Measurements from ENCODE around the gene ELK3.

The ELK3 gene

DNA sequence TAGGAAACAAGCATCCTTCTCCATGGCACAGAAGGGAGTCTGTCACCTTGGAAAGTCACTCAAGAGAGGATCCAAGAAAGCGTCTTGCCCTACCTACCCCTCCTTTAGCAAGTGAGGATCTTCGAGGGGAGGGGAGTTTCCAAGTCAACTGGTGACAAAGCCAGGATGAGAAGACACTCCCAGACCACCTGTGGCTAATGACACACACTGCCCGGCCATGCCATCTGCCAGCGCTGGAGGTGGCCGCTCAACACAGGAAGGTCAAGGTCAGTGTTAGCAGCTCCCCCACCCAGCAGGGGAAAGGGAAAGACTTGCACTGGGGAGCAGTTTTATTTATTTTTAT lies 41.3 kb downstream of the ELK3 start:
- DNase-seq: no peak

DNA sequence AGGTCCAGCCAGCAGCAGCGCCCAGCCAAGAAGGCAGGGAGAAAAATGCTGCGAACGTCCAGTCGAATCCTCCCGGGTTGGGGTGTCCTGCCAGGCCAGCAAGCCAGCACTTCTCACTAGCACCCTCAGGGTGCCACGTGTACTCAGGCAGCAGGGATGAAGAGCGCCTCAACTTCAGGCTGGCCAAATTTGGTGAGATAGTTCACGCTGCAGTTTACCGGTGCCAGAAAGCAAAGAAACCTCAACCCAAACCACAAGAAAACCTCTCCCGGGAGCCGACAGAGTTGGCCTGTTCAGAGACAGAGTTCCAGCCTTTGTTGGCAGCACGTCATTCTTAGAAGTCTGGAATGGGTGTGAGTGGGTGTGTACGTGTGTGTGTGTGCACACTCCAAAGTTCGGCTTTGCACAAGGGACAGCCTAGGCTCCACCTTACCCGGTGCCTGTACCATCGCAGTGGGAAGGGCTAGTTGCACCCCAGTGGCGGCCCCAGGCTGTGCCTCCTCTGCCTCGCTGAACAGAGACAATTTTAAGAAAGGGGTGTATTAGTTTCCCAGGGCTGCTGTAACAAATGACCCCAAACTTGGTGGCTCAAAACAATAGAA lies 42.1 kb downstream of the ELK3 start:
- peak; percentile 63 for DNase-seq

DNA sequence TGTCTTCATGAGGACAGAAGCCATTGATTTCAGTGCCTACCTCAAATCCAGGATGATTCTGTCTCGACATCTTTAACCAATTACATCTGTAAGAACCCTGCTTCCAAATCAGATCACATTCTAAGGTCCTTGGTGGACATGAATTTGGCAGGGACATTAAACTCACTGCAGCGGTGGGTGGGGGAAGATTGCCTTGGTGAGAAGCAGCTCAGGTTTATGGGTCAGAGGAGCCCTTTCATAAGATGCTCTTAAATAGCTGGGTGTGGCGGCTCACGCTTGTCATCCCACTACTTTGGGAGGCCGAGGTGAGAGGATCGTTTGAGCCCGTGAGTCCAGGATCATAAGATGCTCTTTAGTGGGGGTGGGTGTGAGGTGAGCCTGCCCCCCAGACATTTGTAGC lies 42.9 kb downstream of the ELK3 start:
- no peak for DNase-seq

DNA sequence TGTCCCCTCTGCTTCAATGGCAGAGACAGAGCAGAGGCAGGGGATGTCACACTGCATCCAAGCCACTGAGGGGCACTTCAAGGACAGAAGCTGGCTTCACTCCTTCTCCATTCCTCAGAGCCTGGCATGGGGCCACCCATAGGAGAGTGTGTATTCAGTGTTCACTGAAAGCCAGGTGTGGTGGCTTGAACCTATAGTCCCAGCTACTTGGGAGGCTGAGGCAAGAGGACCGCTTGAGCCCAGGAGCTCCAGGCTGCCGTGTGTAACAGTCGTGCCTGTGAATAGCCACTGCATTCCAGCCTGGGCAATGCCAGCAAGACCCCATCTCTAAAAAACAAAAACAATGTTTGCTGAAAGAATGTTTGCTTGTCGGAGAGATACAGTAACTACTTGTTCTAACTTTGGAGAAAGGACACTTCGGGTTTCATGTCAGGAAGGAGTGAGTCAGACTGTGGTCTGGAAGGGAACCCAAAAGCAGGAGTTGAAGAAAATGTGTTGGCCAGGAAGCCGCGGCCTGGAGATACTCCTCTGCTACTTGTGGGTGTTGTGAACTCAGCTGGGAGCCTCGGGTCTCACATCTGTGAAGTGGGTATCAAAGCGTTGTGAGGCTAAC lies 43.4 kb downstream of the ELK3 start:
- DNase-seq: peak; percentile 94

DNA sequence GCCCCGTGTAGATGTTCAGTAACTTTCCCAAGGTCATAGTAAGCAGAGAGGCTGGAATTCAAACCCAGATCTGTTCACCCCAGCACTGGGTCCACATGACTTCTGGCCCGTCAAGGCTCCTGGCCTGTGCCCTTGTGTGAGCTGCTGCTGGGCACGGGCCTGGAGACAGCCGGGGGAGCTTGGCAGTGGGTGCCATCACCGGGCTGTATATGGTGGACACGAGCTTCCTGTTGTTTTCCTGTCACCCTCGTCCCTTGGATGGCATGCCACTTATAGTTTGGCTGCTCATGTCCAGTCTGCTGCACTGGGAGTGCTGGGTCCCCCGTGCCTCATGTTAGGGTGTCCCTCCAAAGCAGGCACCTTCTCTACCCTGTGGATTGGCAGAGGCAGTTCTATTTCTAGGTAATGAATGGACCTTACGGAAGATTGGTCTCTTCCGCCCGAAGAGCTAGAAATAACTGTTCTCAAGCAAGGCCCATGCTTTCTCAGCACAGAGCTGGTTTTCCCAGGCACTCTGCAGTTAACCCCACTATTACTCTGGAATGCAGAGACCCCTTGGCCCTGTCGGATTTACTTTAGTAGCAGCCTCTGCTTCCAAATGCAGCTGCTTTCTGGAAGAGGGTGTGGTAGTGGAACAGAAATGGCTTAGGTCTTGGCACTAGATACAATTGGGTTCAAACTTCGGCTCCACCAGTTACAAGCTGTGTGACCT lies 44.3 kb downstream of the ELK3 start:
- DNase-seq: no peak

DNA sequence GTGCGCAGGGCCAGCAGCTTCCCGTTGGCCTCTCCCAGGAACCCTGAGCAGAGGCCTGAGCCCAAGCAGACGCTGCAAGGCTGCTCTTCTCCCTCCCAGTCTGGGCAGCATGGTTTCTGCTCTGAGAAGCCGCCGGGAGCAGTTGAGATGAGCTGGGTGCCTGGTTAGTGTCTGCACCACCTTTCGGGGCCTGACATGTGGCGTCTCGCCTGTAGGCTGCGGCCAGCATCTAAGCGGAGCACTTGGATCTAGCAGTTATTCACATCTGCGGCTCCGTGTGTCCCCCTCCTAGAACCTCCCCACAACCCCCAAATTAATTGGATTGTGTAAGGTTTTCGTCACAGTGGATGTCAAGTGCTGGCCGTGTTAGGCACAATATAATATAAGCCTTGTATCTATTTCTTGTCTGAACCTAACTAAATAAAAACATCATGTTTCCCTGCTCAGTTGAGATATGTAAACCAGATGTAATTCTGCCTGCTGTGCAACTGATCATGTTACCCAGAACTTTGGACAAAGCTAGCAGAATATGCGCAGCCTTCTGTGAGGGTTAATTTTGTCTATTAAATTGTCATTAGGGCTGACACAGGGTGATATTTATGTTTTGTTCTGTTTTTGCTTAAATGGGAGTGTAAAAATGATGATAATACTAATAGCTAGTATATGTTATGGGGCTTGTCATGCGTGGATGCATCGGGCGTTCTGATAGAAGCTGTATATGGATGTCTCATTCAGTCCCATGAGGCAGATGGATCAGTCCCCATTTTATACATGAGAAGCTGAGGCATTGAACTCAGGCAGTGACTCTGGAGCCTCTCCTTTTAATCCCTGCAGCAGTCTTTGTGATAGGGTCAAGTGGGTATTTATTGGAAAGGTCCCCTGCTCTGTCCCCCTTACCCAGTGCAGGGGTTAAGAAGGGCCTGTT lies 45.8 kb downstream of the ELK3 start:
- DNase-seq: no peak

DNA sequence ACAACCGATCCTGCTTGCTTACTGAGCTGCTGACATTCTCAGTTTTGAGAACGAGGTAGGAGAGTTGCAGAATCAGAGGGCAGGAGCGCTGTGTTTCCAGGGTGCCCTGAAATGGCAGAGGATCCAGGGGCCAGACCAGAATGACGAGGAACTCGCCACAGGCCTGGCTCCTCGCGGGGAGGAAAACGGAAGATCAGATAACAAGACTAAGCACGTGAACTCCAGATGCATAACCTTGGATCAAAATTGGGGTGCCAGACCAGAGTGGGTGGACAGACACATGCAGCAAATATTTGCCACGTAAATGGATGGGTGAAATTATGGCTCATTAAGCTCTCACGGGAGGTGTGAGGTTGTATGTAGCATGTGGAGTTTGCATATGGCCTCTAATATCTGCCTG lies 46.5 kb downstream of the ELK3 start:
- DNase-seq: no peak

DNA sequence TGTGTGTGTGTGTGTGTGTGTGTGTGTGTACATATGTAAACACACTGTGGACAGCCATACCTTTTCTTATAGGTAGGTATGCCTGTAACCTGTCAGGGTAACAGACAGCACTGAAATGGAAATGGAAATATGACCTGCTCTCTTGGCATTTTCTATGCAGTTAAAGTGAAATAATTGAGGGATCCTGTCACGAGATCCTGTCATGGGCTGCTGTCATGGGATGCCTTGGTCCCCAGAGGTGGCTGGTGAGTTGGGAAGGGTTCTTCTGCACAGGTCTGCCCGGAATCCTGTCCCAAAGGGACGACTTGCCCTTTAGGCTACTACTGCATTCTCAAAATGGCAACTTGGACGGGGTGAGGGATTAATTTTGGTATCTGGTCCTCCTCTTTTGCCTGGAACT lies 47.3 kb downstream of the ELK3 start:
- DNase-seq: no peak

DNA sequence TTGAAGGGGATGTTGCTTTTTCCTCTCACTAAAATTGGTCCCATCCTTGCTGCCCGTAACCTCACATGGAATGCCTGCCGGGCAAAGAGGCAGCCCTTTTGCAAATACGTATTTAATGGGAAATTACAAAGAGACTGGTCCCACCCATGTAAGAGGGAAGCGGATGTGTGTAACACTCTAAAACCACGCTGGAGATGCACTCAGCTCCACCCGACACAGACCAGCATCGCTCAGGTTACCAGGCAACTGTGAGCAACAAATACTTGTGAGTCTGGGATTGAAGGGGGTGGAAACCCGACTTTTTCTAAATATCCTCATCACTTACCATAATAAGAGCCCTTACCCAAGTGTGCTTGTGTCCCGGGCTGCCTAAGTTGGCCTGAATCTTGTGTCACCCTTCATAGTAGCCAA lies 47.7 kb downstream of the ELK3 start:
- peak; percentile 67 for DNase-seq

DNA sequence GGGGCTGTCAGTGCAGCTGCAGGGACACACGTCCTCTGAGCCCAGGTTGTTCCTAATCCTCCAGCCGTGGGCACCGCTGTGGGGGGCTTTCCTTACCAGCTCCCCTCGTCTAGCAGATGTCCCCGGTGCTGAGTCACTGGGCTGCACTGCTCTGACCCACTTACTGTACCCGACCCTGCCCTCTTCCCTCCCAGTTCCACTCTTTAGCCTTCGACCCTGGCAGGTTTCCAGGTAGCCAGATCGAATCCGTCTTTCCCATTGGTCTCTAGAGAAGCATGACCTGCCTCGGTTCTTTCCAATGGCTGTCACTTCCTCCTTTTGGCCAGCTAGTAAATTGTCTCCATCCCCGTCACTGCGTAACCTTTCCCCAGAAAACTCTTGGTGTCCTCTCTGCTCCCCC lies 48.4 kb downstream of the ELK3 start:
- DNase-seq: no peak

DNA sequence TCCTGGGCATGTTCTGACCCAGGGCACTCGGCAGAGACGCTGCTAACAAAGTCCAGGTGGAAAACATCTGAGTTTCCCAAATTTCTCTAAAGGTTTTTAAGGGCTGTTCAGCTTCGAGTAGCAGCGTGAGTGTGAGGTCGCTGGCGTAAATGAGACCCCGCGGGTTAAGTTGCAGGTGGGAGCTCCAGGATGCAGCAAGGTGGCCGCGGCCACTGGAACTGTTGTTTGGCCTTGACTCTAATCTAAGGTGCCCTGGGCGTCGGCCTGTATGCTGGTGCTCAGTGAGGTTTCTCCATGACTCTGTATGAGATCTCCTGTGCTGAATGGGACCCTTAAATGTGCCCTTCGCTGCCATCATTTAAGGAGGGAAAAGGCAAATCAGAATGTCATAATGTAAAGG lies 50.7 kb downstream of the ELK3 start:
- DNase-seq: no peak

DNA sequence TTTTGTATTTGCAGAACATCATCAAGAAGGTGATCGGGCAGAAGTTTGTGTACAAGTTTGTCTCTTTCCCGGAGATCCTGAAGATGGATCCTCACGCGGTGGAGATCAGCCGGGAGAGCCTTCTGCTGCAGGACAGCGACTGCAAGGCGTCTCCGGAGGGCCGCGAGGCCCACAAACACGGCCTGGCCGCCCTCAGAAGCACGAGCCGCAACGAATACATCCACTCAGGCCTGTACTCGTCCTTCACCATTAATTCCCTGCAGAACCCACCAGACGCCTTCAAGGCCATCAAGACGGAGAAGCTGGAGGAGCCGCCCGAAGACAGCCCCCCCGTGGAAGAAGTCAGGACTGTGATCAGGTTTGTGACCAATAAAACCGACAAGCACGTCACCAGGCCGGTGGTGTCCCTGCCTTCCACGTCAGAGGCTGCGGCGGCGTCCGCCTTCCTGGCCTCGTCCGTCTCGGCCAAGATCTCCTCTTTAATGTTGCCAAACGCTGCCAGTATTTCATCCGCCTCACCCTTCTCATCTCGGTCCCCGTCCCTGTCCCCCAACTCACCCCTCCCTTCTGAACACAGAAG lies 52.8 kb downstream of the ELK3 start:
- DNase-seq: no peak

DNA sequence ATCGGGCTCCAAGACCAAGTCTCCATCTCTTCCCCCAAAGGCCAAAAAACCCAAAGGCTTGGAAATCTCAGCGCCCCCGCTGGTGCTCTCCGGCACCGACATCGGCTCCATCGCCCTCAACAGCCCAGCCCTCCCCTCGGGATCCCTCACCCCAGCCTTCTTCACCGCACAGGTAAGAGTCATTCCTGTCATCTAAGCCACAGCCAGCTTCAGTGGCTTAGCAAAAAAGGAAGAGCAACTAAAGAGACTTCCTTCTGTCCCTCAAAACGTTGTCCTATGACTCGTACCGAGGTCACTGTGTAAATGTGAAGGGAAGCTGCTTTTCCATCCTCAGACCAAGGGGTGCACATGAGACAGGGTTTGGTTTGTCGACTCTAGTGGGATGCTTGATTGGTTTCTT lies 53.4 kb downstream of the ELK3 start:
- DNase-seq: peak; percentile 50

DNA sequence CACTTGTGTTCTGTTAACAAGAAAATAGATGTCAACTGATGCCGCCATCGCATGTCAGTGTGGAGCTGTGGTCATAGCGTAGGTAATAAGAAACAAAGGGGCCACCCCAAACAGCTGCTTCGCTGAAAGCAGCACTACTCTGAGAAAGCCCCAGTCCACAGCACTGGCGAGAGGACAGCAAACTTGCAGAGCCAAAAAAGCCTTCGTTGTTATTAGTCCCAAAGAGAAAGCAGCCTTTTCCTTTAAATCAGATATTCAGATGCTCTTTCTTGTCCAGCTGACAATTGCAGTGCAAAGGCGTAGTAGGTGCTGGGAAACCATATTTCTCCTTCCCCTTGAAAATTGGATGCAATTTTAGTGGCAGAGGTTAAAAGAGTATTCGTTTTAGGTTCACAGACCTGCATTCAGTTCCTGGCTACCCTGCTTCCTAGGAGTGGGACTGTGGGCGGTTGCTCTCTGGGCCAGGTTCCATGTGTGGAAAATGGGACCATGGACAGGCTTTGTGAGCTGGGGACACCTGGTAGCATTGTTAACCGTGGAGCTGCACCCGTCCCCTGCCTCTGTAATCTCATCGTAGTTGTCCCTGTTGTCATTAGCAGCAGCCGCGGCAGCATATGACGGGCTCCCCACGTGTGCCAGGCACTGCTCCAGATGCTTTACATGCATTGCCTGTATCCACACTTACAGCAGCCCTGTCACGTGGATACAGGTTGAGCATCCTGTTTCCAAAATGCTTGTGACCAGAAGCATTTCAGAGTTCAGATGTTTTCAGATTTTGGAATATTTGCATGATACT lies 54.2 kb downstream of the ELK3 start:
- no peak for DNase-seq

DNA sequence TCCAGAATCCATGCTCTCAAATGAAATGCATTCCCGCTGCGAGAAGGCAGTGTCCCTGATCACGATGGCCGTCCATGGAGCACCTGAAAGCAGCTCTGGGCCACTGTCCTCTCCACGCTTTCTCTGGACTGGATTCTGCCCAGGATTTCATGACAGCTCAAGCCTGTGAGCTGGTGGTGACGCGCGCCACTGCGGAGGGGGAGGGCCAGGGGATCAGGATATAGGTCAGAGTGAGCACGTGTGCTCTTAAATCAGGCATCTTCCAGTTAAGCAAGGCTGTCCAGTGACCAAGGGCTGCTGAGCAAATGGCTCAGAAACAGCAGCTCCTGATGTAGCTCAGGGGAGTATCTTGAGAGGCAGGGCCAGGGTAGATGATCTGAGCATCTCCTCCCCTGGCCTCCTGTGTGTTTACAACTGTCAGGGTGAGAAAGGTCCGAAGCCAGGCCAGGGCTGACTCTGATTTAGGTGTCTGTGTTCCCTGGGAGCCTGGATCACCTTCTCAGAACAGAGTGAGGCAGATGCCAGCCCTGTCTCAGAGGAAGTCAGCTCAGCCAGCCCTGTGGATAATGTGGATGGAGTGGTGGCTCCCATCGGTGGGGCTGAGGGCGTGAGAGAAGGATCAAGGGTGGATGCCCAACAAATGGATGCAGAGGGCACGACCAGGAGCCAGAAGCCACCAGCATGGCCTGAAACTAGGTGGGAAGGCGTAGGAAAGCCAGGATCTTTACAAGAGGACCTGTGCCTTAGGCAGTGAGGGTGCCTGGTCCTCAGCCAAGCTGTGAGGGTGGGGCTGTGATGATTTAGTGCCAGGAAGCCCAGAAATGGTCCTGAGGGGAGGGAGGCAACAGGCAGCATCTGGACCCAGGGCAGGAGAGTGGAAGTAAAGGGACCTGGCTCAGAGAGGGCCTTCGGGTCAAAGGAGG lies 55.3 kb downstream of the ELK3 start:
- DNase-seq: peak; percentile 24

DNA sequence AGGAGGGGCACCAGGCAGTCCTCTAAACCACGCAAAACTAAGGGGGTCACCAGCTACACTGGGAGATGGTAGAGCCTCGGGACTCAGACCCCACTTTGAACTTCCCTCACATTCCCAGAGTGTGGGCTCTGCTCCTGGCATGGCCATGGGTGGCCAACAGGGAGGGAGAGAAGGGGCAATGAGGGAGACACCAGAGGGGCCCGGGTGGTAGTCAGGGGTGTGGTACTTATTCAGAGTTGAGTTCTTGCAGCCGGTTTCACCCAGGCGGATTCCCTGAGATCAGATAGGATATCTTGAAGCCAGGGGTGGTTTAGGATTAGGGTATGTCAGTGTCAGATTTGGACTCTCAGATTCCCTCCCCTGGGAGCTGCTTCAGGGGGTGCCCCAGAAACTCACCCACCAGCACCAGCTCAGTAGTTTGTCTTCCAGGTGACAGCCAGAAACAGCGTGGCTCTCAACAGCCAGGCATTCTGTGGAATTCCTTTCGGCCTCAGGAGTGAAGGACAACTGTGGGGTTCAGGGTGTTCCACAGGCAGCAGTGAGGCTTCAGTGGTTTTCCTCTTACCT lies 56.0 kb downstream of the ELK3 start:
- DNase-seq: no peak

DNA sequence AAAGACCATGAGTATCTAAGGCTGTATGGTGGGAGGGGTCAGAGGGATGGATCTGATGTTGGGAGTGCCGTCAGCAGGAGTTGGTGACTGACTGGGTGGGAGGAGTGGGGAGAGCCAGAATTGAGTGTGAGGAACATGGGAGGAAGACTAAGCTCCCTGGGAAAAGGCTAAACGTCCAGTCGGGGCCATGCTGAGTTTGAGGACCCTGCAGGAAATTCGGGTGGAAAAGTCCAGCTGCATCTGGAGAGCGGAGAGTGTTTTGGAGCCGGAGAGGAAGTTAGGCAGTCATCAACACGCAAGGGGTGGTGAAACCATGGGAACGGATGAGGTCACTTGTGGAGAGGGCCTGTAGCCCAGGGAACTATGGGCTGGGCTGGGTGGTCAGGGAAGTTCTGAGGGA lies 60.9 kb downstream of the ELK3 start:
- DNase-seq: no peak

DNA sequence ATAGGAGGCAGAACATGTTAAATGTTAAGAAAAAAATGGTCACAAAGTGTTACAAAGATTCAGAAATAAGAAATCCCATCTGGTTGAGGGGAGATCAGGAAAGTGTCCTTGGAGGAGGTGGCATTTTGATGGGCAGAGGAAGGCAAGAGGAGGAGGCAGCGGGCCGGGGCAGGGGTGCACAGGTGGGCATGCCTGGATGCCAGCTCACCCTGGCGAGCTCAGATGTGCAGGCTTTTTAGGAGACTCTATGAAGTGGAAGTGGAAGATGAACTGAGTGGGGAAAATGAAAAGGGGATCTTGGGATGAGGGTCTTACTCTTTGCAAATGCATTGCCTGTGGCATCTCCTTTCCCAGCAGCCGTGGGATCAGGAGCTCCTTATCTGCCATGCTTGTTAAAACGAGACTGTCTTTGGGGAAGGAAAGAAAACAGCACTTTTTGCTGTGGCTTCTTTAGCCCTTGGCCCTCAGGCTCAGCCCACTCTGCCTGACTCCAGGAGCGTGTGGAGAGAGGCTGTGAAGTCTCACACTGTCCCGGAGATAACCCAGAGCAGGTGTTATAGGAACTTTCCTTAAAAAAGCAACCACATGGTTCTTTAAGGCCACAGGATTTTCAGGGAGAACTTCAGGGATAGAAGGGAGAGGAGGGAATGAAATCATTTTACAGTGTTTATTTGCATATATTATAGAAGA lies 62.6 kb downstream of the ELK3 start:
- no peak for DNase-seq

DNA sequence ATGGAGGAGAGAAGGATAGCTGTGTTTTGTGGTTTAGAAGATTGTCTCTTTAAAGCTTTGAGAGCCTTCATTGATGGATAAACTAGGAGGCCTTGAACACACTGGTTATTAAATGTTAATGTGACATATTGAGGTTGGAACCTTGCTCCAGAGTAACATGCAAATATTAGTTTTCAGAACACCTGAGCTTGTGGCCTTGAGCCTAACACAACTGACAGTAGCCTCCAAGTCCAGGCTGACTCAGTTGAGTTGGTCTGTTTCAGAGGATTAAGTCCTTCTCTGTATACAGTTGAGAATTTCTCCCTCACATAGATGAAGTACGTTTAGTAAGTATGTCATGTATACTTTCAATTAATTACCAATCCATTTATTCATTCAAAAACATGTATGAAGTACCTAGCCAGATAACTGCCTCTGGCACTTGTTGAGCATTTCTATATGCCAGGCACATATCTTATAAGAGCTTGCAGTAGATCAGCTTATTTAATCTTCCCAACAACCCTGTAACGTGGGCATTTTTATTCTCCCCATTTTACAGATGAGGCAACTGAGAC lies 63.5 kb downstream of the ELK3 start:
- no peak for DNase-seq

Measured in fibroblast of skin of scalp (primary cell).